Lung (tissue), 12 donors: ENCODE measurements around the gene ARL11. TPM values are rescaled to one million over a fixed set of nuclear protein-coding genes. Genes with fewer than 3 reads are reported as not detected.

ENCODE experiments used
- ATAC-seq: fragments of 200-7000 bp; cut with Tn5 transposase; one replicate; pipeline ENCODE4 v1.9.1; 2020; ENCODE audit warnings: moderate number of reproducible peaks; ENCODE audit not compliant: insufficient read depth, low FRiP score
- DNase-seq, 3 donors: peaks; one replicate each; pipeline ENCODE4 v3.0.0-alpha.2; 2013 to 2017
- H3K27ac ChIP-seq, 2 donors: one replicate each; pipeline ENCODE4 v1.5.1; 2013; ENCODE audit warnings: mild to moderate bottlenecking in 2 of 2, moderate library complexity in 2 of 2, control low read depth in 1 of 2, inconsistent platforms in 1 of 2, low read depth in 1 of 2, low read length in 1 of 2
- H3K27me3 ChIP-seq, 3 donors: one replicate each; pipeline ENCODE4 v1.5.1; 2013; ENCODE audit warnings: low read length in 2 of 3; ENCODE audit not compliant: control insufficient read depth in 3 of 3, insufficient read depth in 3 of 3
- H3K36me3 ChIP-seq, 4 donors: one replicate each; pipeline ENCODE4 v1.5.1; 2013; ENCODE audit warnings: low read length in 4 of 4, mild to moderate bottlenecking in 1 of 4, moderate library complexity in 1 of 4; ENCODE audit not compliant: control insufficient read depth in 4 of 4, insufficient read depth in 4 of 4
- H3K4me1 ChIP-seq, 5 donors: one replicate each; pipeline ENCODE4 v1.5.1; 2013; ENCODE audit warnings: low read length in 5 of 5, mild to moderate bottlenecking in 2 of 5, moderate library complexity in 1 of 5; ENCODE audit not compliant: control insufficient read depth in 5 of 5, insufficient read depth in 5 of 5
- H3K4me3 ChIP-seq: one replicate; pipeline ENCODE4 v1.5.1; 2013; ENCODE audit warnings: mild to moderate bottlenecking, control low read depth, moderate library complexity
- H3K9ac ChIP-seq, 2 donors: one replicate each; pipeline ENCODE4 v1.5.1; 2013; ENCODE audit warnings: low read length in 2 of 2, control low read depth in 1 of 2; ENCODE audit not compliant: insufficient read depth in 1 of 2
- H3K9me3 ChIP-seq, 4 donors: one replicate each; pipeline ENCODE4 v1.5.1; 2013; ENCODE audit warnings: low read length in 3 of 4, mild to moderate bottlenecking in 1 of 4, moderate library complexity in 1 of 4; ENCODE audit not compliant: control insufficient read depth in 4 of 4, insufficient read depth in 3 of 4
- WGBS, 2 donors: extraction: QIAGEN DNeasy Blood & Tissue Kit; methylation state at CpG; one replicate each; pipeline ENCODE4 v1.1.7; 2013; 5-methylcytosine and 5-hydroxymethylcytosine counted together
- polyA plus RNA-seq, 2 donors: library from polyadenylated mRNA; stranded (reverse); fragments of 200-250 nt; gene quantifications; one replicate each; pipeline ENCODE4 v1.2.1, GENCODE V29; 2013
- total RNA-seq, 2 donors: library from RNA; depleted of rRNA in 1 of 2; stranded (reverse); fragments of >200 nt in 1 of 2; gene quantifications; one replicate each; pipeline ENCODE4 v1.2.1, GENCODE V29; 2014 to 2021
- TF ChIP-seq, protein P1 (sequence below): IDR thresholded peaks from 2 replicates; pipeline ENCODE4 v1.5.1; 2012; ENCODE audit warnings: mild to moderate bottlenecking; ENCODE audit errors: control extremely low read depth, extremely low read depth
- donor health status: control.
- donor health status: control.
- donor health status: Bipolar disorder and iron deficiency.
- donor health status: healthy.
- donor health status: DM: yes; HTN: yes; CAD: no.

ARL11 gene
- total and polyA plus RNA-seq, 4 donors: 1.1 to 8.9 (median 4.4) TPM

DNA sequence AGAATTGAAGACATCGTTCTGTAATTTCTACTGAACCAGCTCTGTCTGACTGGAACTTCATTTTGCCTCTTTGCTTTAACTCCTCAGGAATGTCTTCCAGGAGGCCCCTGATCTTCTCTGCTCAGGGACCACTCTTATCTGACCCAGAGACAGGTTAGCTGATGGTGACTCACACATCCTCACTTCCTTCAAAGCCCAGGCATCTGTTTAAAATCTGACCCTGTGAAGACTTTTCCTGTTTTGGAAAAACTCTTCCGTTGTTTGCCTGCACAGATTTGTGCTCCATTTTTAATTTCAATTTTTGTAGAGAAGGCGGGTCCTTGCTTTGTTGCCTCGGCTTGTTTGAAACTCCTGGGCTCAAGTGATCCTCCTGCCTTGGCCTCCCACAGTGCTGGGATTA is 1.6 kb downstream of the ARL11 start:
- TF ChIP-seq, protein P1, sequence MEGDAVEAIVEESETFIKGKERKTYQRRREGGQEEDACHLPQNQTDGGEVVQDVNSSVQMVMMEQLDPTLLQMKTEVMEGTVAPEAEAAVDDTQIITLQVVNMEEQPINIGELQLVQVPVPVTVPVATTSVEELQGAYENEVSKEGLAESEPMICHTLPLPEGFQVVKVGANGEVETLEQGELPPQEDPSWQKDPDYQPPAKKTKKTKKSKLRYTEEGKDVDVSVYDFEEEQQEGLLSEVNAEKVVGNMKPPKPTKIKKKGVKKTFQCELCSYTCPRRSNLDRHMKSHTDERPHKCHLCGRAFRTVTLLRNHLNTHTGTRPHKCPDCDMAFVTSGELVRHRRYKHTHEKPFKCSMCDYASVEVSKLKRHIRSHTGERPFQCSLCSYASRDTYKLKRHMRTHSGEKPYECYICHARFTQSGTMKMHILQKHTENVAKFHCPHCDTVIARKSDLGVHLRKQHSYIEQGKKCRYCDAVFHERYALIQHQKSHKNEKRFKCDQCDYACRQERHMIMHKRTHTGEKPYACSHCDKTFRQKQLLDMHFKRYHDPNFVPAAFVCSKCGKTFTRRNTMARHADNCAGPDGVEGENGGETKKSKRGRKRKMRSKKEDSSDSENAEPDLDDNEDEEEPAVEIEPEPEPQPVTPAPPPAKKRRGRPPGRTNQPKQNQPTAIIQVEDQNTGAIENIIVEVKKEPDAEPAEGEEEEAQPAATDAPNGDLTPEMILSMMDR: no peak
- no peak overlapping the region for H3K9ac ChIP-seq
- DNase-seq (no peak), ATAC-seq (no peak)
- H3K36me3 ChIP-seq: no peaks in the 10 kb centered on the region
- peak overlapping the region in 1 of 2 donors; percentile 63 for H3K27ac ChIP-seq
- no peaks in the 10 kb centered on the region for H3K27me3 ChIP-seq
- H3K9me3 ChIP-seq: no peaks in the 10 kb centered on the region
- no peak overlapping the region for H3K4me3 ChIP-seq
- 52 to 70% methylated on average over 4 of the region's 4 CpGs for WGBS, 2 donors
- peaks cover 0 to 21% (median 4%) of the 10 kb centered on the region in 5 donors for H3K4me1 ChIP-seq

DNA sequence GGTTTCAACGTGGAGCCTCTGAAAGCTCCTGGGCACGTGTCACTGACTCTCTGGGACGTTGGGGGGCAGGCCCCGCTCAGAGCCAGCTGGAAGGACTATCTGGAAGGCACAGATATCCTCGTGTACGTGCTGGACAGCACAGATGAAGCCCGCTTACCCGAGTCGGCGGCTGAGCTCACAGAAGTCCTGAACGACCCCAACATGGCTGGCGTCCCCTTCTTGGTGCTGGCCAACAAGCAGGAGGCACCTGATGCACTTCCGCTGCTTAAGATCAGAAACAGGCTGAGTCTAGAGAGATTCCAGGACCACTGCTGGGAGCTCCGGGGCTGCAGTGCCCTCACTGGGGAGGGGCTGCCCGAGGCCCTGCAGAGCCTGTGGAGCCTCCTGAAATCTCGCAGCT is 2.3 kb downstream of the ARL11 start:
- Histone ChIP-seq H3K36me3 (no peaks in the 10 kb centered on the region), H3K27me3 (no peaks in the 10 kb centered on the region), H3K27ac (no peak overlapping the region), H3K9ac (no peak overlapping the region), H3K4me3 (no peak overlapping the region), H3K4me1 (peaks cover 0 to 18% (median 4%) of the 10 kb centered on the region in 5 donors), H3K9me3 (no peaks in the 10 kb centered on the region)
- DNase-seq (no peak), ATAC-seq (no peak)
- WGBS, 2 donors: 88 to 94% methylated on average over 16 of the region's 16 CpGs
- TF ChIP-seq, protein P1: no peak

DNA sequence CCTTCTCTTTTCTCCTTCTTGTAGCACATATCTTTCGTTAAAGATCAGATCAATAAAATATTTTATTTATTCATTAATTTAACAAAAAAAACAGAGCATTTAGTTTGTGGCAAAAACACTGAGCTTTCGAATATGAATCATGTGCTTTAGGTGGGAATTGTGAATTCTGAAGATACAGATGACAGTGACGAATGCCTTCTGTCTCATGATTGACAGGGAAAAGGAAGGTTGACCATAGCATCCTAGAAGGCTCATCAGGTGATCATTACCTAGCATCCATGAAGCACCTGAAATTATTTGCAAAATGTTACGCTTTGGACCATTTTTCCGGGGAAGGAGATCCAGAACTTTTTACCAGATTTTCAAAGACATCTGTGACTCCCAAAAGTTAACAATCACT is 3.8 kb downstream of the ARL11 start:
- Histone ChIP-seq H3K27ac (no peak overlapping the region), H3K9ac (no peak overlapping the region), H3K36me3 (no peaks in the 10 kb centered on the region), H3K4me1 (peaks cover 0 to 19% (median 4%) of the 10 kb centered on the region in 5 donors), H3K27me3 (no peaks in the 10 kb centered on the region), H3K9me3 (no peaks in the 10 kb centered on the region), H3K4me3 (no peak overlapping the region)
- no peak for DNase-seq
- 92 to 93% methylated on average over 5 of the region's 5 CpGs for WGBS, 2 donors
- ATAC-seq: no peak
- TF ChIP-seq, protein P1: no peak

DNA sequence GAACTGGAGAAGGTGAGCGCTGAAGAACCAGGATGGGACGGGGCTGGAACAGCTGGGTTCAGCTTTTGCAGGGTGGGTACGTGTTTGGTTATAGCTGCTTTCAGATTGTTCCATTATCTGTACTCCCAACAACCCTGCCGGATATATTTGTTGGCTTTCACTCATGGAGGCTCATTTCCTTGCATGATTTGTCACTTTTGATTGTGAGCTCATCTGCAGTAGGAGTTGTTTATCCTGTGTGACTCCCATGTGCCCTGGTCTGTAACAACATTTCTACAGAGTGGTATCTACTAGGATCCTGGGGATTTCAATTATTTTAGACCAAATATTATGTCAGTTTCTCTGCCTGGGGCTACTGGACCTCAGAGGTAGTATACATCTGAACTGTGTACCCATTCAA is 5.4 kb downstream of the ARL11 start:
- no peaks in the 10 kb centered on the region for H3K27me3 ChIP-seq
- no peak overlapping the region for H3K9ac ChIP-seq
- no peaks in the 10 kb centered on the region for H3K36me3 ChIP-seq
- ATAC-seq (no peak), DNase-seq (peak in 1 of 3 donors; percentile 48)
- TF ChIP-seq, protein P1: no peak
- peaks cover 0 to 17% (median 0%) of the 10 kb centered on the region in 5 donors for H3K4me1 ChIP-seq
- peak overlapping the region in 1 of 2 donors; percentile 28 for H3K27ac ChIP-seq
- WGBS, 2 donors: 73 to 77% methylated on average over 4 of the region's 4 CpGs
- H3K9me3 ChIP-seq: no peaks in the 10 kb centered on the region
- H3K4me3 ChIP-seq: no peak overlapping the region
